OCI-LY3 (cell line): ENCODE data around the gene EFNA5.
A peak's percentile ranks its signal among the peaks of the same experiment; 100 is the strongest.

Experiments
- H2AFZ ChIP-seq: fragments of 200-600, 300-600 bp; shearing (Covaris generic); 2 replicates; pipeline ENCODE4 v1.6.0; 2014; ENCODE audit warnings: antibody characterized with exemption, low read depth, low read length
- H3K27ac ChIP-seq: fragments of 200-600, 300-600 bp; sonication (generic); 2 replicates; pipeline ENCODE4 v1.5.1; 2014; ENCODE audit warnings: mild to moderate bottlenecking, low read length, moderate library complexity, mixed read lengths
- H3K27me3 ChIP-seq: fragments of 200-600, 300-600 bp; sonication (generic); 2 replicates; pipeline ENCODE4 v1.6.1; 2014; ENCODE audit warnings: low read depth, low read length, mixed read lengths
- H3K36me3 ChIP-seq: fragments of 200-600, 300-600 bp; sonication (generic); replicated peaks from 2 replicates; pipeline ENCODE3; 2014; ENCODE audit warnings: low read depth, low read length, mixed read lengths
- H3K4me1 ChIP-seq: fragments of 300-600, 200-600 bp; sonication (generic); 2 replicates; pipeline ENCODE4 v1.6.1; 2014; ENCODE audit warnings: low read length, mixed read lengths
- H3K4me2 ChIP-seq: fragments of 200-600, 300-600 bp; sonication (generic); 2 replicates; pipeline ENCODE4 v1.6.1; 2014; ENCODE audit warnings: low read length, mixed read lengths
- H3K4me3 ChIP-seq: fragments of 300-600, 200-600 bp; sonication (generic); 2 replicates; pipeline ENCODE4 v1.5.1; 2014; ENCODE audit warnings: antibody characterized with exemption, mild to moderate bottlenecking, low read length, moderate library complexity
- H3K79me2 ChIP-seq: fragments of 300-600, 200-600 bp; shearing (Covaris generic); 2 replicates; pipeline ENCODE4 v1.6.1; 2014; ENCODE audit warnings: mild to moderate bottlenecking, low read length, mixed read lengths
- H3K9ac ChIP-seq: fragments of 300-600, 200-600 bp; shearing (Covaris generic); 2 replicates; pipeline ENCODE4 v1.6.0; 2014; ENCODE audit warnings: mild to moderate bottlenecking, low read length, moderate library complexity
- H3K9me3 ChIP-seq: fragments of 200-600, 300-600 bp; shearing (Covaris generic); 2 replicates; pipeline ENCODE4 v1.6.1; 2014; ENCODE audit warnings: low read length, mixed read lengths; ENCODE audit not compliant: insufficient read depth
- H4K20me1 ChIP-seq: fragments of 200-600, 300-600 bp; sonication (generic); 2 replicates; pipeline ENCODE4 v1.6.1; 2016; ENCODE audit warnings: low read length, mixed read lengths; ENCODE audit not compliant: insufficient read depth
- CTCF ChIP-seq: fragments of 200-600, 300-600 bp; sonication (generic); IDR thresholded peaks from 2 replicates; pipeline ENCODE4 v1.5.1; 2014; ENCODE audit warnings: antibody characterized with exemption, low read length, low read depth
- EZH2phosphoT487 ChIP-seq: fragments of 200-600 bp; shearing (Covaris generic); IDR thresholded peaks from 2 replicates; pipeline ENCODE4 v1.6.1; 2018; ENCODE audit warnings: antibody characterized with exemption, mixed run types, low read depth

EFNA5 gene

GRCh38 chr5:107514305-107514704, 156.4 kb downstream of the EFNA5 start:
- H3K9me3 ChIP-seq: no peaks in the 10 kb centered on the region; the same call in 1 of the 2 replicates
- no peaks in the 10 kb centered on the region for H3K36me3 ChIP-seq
- peaks cover 17% of the 10 kb centered on the region for H3K4me1 ChIP-seq
- no peak overlapping the region for H3K27ac ChIP-seq
- H3K9ac ChIP-seq: no peak overlapping the region
- no peaks in the 10 kb centered on the region for H3K79me2 ChIP-seq
- no peak overlapping the region for H2AFZ ChIP-seq
- no peaks in the 10 kb centered on the region for H4K20me1 ChIP-seq
- no peak for TF ChIP-seq EZH2phosphoT487
- TF ChIP-seq CTCF: no peak
- no peaks in the 10 kb centered on the region for H3K27me3 ChIP-seq
- H3K4me2 ChIP-seq: no peak overlapping the region
- H3K4me3 ChIP-seq: no peak overlapping the region

GRCh38 chr5:107513337-107514085, 157.2 kb downstream of the EFNA5 start:
- no peak overlapping the region for H3K4me3 ChIP-seq
- H3K79me2 ChIP-seq: no peaks in the 10 kb centered on the region
- H2AFZ ChIP-seq: no peak overlapping the region
- H3K9me3 ChIP-seq: no peaks in the 10 kb centered on the region; the same call in 1 of the 2 replicates
- H4K20me1 ChIP-seq: no peaks in the 10 kb centered on the region
- H3K27me3 ChIP-seq: no peaks in the 10 kb centered on the region
- H3K9ac ChIP-seq: no peak overlapping the region
- no peak overlapping the region for H3K27ac ChIP-seq
- TF ChIP-seq EZH2phosphoT487 (no peak), CTCF (no peak)
- peaks cover 17% of the 10 kb centered on the region for H3K4me1 ChIP-seq
- H3K4me2 ChIP-seq: peak overlapping the region; percentile 36
- H3K36me3 ChIP-seq: no peaks in the 10 kb centered on the region

- Histone ChIP-seq H3K9ac (no peak overlapping the region), H3K27me3 (no peaks in the 10 kb centered on the region), H3K9me3 (no peaks in the 10 kb centered on the region; the same call in 1 of the 2 replicates), H4K20me1 (no peaks in the 10 kb centered on the region), H2AFZ (no peak overlapping the region), H3K4me1 (peaks cover 17% of the 10 kb centered on the region), H3K4me3 (no peak overlapping the region), H3K4me2 (no peak overlapping the region), H3K79me2 (no peaks in the 10 kb centered on the region), H3K27ac (no peak overlapping the region), H3K36me3 (no peaks in the 10 kb centered on the region)
- no peak for TF ChIP-seq CTCF
- no peak for TF ChIP-seq EZH2phosphoT487
Measured at GRCh38 chr5:107512029-107512428, 158.7 kb downstream of the EFNA5 start.

- Histone ChIP-seq H3K4me3 (no peak overlapping the region), H2AFZ (no peak overlapping the region), H3K9ac (no peak overlapping the region), H3K9me3 (no peaks in the 10 kb centered on the region; the same call in 1 of the 2 replicates), H4K20me1 (no peaks in the 10 kb centered on the region), H3K79me2 (no peaks in the 10 kb centered on the region), H3K36me3 (no peaks in the 10 kb centered on the region), H3K4me2 (no peak overlapping the region), H3K27ac (no peak overlapping the region), H3K4me1 (peaks cover 17% of the 10 kb centered on the region), H3K27me3 (no peaks in the 10 kb centered on the region)
- no peak for TF ChIP-seq EZH2phosphoT487
- TF ChIP-seq CTCF: no peak
Measured at GRCh38 chr5:107510125-107510524, 160.6 kb downstream of the EFNA5 start.
